ENCODE results near the gene FER. TPM values are rescaled to one million over a fixed set of nuclear protein-coding genes. Genes with fewer than 3 reads are reported as not detected.
A peak's percentile ranks its signal among the peaks of the same experiment; 100 is the strongest.

Gene FER
- total RNA-seq, 2 donors from 2014 or later = 17.6 to 19.0 TPM

GRCh38 chr5:109180668-109181067, 433.0 kb downstream of the FER start:
- ATAC-seq (no peak), DNase-seq (no peak)
- intact Hi-C loops (cut with DNase I) = no loop called here

DNA sequence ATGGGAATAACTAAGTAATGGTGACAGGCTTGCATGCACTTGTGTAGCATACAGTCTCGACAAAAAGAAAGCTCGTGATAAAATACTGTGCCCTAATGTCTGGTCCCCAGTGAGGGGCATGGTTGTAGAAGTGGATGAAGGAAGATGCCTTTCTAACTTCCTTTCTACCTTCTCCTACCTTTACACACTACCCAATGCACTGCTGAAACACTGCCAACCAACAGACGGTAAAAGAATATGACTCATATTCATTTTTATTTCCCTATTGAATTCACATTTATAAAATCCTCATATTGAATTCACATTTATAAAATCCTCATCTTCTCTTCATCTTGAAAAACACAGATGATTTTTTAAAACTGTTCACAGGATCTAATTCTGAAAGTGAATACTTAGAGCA, 439.1 kb downstream of the FER start:
- DNase-seq = no peak
- no peak for ATAC-seq
- intact Hi-C loops (cut with DNase I) = no loop called here

- peak; percentile 37 for DNase-seq
- intact Hi-C loops (cut with DNase I) = no loop called here
- ATAC-seq = peak in 1 of 2 donors; percentile 78
Observed at GRCh38 chr5:109191153-109191558, 443.5 kb downstream of the FER start.

DNA sequence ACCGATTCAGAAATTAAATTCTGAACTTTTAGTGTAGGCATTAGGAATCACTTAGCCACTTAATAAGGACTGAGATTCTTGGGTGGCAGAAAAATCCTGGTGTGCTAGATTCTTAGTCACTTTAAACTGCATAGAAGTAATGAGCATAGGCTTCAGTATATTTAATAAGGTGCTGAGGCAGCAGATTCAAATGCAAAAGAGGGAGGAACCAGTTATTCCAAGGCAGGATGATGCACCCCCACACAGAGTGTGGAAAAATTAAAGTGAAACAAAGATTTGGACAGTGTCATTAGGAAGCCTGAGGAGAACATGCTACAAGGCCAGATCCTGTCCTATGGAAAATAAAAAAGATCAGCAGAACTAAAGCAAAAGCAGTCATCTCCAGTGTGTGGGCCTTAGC, 444.3 kb downstream of the FER start:
- no peak for DNase-seq
- no peak for ATAC-seq
- intact Hi-C loops (cut with DNase I) = no loop called here

DNA sequence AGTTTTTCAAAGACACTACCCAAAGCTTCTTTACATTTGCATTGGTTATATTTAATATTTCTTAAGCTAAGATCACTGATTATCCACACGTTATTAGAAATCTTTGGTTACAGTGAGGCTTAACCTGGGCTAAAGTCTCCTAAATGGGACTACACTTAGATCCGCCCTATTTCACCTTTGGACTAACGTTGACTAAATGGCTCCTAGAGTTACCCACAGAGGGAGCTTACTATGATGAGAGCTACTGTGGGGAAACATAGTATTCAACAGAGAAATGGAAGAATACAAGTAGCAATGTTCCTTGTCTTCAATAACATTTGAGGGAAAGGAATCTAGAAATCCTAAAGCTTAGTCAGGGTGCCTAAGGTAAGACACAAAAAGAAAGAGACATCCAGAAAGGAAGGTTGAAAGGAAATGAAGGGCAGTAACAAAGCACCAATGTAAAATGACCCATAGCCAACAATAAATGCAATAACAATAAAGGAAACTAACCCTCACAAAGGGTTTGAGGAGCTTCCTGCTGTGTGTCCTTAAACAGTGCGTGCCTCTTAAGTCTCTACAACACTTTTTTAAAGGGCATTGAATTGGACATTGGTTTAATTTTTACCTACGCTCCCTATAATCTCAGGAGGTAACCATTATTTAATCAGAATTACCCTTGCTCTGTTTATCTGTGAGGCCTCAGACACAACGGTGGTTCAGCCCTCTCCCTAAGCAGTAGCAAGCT, 445.0 kb downstream of the FER start:
- intact Hi-C loops (cut with DNase I) = no loop called here
- ATAC-seq (no peak), DNase-seq (no peak)

- ATAC-seq = no peak
- intact Hi-C loops (cut with DNase I) = no loop called here
Observed at GRCh38 chr5:109195667-109196066, 448.0 kb downstream of the FER start.

GRCh38 chr5:109196087-109196822, 448.6 kb downstream of the FER start:
- intact Hi-C loops (cut with DNase I) = no loop called here
- DNase-seq (no peak), ATAC-seq (no peak)

More at GRCh38 chr5:109195667-109196066, 448.0 kb downstream of the FER start:
- DNase-seq = no peak

DNA sequence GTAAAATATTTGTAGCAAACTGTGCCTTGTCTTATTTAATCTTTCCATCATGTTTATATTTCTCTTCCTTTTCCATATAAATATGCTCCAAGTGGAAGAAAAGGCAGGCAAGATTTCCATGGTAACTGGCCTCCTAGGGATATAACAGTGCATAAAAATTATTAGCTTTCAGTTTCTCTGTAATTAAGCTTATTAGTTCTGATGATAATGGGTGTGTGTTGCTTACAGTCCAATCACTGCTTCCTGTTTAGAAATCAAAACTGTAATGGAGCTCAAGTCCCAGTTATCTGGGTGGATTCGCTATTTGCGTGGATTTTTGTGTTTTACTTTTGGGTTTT, 449.1 kb downstream of the FER start:
- ATAC-seq (no peak), DNase-seq (no peak)
- intact Hi-C loops (cut with DNase I) = no loop called here

- DNase-seq (no peak), ATAC-seq (peak in 1 of 2 donors; percentile 23)
- intact Hi-C loops (cut with DNase I) = no loop called here
Observed at GRCh38 chr5:109199289-109199688, 451.6 kb downstream of the FER start.

DNA sequence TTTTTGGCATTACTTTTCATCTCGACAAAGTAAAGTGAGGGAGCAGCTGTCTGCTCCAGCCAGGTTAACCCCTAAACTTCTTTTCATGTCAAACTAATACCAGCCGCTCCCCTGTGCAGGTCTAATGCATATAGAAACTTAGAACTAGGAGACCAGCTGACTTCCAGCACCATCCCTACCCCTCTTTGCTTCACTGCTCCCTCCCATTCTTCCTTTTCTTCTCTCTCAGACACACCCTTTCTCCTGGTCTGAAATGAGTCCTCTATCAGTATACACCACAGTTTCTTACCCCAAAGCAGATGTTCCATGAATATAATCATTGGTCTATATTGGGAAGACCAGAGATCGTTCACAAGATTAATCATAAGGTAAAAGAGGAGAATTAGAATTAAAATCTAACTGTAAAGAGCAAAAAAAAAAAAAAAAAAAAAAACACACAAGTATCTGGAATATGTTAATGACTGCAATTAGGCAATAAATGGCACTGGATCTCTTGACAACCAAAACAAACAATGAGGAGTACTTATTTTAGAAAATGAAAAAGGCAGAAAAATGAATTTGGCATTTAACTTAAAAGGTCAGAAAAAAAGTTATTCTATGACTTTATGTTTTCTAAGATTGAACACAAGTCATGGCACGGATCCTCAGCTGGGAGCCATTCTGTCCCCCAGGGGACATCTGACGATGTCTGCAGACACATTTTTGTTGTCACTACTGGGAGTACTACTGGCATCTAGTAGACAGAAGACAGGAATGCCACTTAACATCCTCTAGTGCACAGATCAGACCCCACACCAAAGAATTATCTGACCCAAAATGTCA, 452.3 kb downstream of the FER start:
- intact Hi-C loops (cut with DNase I) = no loop called here
- ATAC-seq = no peak
- no peak for DNase-seq

DNA sequence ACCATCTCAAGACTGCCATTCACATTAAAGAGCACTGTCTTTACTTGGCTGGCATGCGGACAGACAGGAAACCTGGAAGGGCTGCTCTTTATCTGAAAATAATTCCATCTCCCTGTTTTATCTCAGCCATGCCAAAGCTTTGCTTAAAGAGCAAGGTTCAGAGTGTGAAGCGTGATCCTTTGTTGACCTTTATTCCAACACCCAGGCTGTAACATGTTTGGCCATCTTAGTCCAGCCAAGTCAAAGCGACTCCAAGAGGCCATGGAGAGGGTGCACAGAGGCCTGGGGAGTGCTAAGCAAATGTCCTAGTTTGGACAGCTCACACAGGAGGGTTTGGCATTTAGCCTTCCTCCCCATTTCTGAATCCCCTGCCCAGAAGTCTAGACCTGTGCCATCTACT, 467.3 kb downstream of the FER start:
- no peak for DNase-seq
- intact Hi-C loops (cut with DNase I) = no loop called here
- no peak for ATAC-seq

- ATAC-seq = no peak
- intact Hi-C loops (cut with DNase I) = no loop called here
- DNase-seq = no peak
Observed at GRCh38 chr5:109218818-109219217, 471.1 kb downstream of the FER start.

- DNase-seq (no peak), ATAC-seq (no peak)
- intact Hi-C loops (cut with DNase I) = no loop called here
Observed at GRCh38 chr5:109223531-109223930, 475.8 kb downstream of the FER start.

DNA sequence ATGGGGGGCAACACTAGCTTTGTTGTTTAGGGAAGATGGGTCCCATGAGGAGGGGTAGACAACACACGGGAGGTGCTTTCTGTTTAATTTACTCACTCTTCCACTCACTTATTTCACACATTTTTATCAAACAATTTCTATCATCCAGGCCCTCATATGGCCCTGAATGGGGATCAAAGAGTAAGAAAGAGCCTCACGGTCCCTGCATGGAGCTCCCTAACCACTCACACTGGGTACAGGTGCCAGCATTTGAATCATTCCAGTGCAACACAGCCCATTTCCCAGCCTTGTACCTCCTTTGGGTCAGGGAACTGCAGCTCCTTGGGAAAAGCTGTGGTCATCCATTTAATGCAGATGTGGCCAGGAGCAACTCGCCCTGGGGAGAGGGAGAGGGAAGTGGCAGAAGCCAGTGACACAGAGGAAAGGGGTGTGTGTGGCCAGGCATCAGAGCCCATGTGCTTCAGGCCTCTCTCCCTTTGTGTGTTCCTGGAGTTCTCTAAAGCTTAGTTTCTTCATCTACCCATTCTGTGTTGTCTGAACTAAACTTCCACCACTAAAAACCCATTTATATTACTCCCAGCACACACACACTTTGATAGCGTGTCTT, 476.7 kb downstream of the FER start:
- intact Hi-C loops (cut with DNase I) = no loop called here
- ATAC-seq = no peak

DNA sequence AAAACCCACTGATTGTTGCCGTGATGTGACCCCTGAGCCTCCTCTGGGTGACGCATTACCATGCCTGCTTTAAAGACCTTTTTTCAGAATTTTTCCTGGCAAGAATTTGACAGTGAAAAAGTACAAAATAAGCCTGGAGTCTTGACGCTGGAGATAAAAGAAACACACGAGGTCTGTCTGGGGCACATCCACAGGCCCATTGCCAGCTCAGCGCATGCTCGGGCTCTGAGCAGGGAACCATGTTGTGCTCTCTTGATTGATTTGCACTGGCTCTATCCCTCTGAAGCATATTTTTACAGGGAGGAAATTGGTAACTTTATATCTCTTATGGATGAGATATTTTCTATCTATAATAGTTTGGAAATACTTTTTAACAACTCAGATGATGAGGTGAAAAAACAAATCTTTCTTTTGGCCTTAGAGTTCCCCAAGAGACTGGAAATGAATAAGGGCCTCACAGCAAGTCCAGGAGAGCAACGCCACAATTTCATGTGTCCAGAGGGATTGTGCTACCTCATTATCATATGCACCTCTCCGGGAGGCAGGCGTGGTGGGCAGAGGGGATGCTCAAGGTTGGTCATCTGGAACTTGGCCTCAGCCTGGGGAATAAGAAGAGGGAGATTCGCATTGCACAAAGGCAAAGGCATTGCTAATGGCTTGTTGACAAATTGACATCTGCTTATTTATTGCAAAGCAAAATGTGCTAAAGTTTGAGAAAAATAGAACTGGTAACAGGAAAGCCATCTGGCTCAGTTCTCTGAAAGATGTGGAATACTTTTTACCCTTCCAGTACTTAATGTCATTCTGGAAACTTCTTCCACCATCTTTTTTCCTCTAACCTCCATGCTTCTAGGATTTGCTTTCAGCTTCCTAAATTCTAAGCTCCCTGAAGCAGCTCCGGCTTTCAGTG, 478.3 kb downstream of the FER start:
- DNase-seq (peak; percentile 41), ATAC-seq (peak in 1 of 2 donors; percentile 65)
- intact Hi-C loops (cut with DNase I) = no loop called here

More for the DNA sequence above, 476.7 kb downstream of the FER start:
- no peak for DNase-seq

DNA sequence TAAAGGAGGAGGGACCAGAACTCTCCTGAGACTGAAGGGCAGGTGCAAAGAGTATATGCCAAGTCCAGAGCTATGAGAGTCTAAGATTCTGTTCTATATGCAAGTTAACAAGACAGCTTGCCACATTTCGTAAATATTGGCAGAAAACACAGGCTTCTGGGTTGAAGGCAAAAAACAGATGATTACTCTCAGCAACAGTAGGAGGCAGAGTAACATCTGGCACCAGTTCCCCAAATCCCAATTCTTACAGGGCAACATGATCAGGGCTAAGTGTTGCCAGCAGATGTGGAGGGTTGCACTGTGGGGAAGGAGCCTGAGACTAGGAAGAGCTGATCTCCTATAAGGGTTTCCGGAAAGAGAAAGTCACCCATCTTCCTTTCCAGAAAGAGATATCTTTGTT, 482.7 kb downstream of the FER start:
- no peak for ATAC-seq
- no peak for DNase-seq
- intact Hi-C loops (cut with DNase I) = no loop called here

DNA sequence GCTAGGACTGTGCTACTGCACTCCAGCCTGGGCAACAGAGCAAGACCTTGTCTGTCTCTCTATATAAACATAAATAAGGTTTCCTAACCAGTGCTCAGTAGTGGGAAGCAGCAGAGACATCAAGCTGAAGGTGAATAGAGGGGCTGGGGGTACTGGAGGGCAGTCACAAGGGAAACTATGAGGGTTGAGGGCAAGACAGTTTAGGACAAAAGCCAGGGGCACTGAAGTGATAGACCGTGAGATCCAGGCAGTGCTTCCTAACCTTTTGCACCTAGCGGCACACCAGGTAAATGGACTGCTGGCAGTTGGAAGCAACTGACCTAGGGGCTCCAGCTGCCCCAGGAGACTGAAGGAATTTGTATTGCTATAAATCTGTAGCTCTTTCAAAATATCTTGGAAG, 483.6 kb downstream of the FER start:
- no peak for ATAC-seq
- DNase-seq = no peak
- intact Hi-C loops (cut with DNase I) = no loop called here

DNA sequence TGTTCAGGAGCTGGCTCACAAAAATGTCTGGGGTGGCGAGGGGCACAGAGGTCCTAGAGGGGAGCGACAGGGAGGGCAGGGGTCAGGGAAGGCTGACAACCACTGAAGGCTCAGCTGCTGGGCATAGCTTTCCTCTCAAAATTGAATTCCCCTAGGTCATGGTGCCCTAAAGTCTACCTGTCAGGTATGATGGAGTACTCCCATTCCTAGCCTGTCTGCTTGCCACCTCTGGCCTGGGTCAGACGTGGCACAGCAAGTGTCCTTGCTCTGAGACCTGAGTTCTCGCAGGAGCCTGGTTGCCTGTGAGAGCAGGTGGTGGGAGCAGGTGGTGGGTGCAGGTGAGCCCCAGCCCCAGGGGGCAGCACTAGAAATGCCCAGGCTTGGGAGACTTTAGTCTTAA, 486.7 kb downstream of the FER start:
- DNase-seq (no peak), ATAC-seq (no peak)
- intact Hi-C loops (cut with DNase I) = no loop called here

GRCh38 chr5:109239456-109239855, 491.8 kb downstream of the FER start:
- ATAC-seq (no peak), DNase-seq (no peak)
- intact Hi-C loops (cut with DNase I) = no loop called here
